GM20431 (cell line): ENCODE data around the gene PIGBOS1.

Experiments used
- in situ Hi-C: fragments of 300-500 bp; cut with MseI, MboI; formaldehyde crosslinking; loops from one replicate; pipeline ENCODE4 v1.15.0; 2020; ENCODE audit warnings: low sequenced_read_pairs; ENCODE audit not compliant: unreplicated experiment

PIGBOS1 gene, protein sequence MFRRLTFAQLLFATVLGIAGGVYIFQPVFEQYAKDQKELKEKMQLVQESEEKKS

DNA sequence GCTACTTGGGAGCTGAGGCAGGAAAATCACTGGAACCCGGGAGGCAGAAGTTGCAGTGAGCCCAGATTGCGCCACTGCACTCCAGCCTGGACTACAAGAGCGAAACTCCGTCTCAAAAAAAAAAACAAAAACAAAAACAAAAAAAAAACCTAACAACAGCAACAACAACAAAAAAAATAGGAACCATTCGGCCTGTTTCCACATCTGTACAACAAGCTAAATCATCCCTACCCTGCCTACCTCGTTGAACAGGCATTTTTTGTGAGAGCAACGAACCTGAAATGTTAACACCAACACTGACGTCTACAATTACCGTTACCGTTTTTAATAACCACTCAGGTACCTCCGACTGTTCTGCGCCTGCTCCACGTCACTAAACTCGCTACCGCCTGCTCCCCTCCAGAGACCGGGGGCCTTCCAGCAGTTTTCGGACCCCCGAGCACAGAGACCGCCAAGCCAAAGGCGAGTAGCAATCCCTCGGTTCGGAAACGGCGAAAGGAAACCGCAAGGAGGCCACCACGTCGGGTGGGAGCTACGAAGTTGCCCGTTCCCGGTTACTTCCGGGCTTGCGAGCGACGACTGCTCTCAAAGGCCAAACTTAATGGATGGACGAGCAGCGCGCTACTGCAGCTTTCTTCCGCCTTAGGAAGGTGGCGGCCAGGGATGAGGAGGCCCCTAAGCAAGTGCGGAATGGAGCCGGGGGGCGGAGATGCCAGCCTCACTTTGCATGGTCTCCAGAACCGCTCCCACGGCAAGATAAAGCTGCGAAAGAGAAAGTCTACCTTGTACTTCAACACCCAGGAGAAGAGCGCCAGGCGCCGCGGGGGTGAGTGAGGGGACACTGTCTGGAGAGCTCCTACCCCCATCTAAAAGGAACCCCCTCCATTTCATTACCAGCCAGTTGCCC, at the start of gene PIGBOS1, which contains the start of gene PIGB:
TSS of gene PIGBOS1 (minus strand) at position 536 of the 907 bp plus-strand sequence. CDS start 1,331 bp downstream, outside the sequence.
TSS of gene PIGB (plus strand) at position 635 of the 907 bp plus-strand sequence. CDS start at position 664, 29 bp downstream.
- in situ Hi-C loops, result no loop called here

DNA sequence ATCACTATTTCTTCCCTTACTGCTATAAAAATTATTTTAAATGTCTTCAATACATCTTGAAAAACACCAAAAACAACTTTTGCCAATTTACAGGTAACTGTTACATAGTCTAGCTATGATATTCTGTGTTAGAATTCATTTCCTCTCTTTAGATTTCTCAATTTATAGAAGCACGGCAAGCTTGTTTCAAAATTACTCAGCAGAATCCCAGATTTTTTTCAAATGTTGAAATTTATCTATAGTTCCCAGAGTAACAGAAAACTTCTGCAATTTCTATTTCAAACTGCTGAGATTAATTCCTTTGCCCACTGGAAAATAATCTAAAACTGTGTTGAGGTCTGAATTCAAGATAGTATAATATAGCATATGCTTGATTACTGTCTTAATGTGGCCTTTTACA, 48.1 kb upstream of the PIGBOS1 start:
- in situ Hi-C loops, result no loop called here

DNA sequence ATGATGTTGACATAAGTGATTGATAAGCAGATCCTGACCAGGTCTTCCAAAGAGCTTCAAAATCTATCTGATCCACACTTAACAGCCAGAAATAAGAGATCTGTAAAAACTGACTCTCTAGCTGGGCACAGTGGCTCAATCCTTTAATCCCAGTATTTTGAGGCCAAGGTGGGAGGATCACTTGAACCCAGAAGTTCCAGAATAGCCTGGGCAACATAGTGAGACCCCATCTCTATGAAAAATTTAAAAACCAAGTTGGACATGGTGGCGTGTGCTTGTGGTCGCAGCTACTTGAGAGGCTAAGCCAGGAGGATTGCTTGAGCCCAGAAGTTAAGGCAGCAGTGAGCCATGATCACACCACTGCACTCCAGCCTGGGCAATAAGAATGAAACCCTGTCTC, 43.7 kb upstream of the PIGBOS1 start:
- in situ Hi-C loops, result no loop called here

DNA sequence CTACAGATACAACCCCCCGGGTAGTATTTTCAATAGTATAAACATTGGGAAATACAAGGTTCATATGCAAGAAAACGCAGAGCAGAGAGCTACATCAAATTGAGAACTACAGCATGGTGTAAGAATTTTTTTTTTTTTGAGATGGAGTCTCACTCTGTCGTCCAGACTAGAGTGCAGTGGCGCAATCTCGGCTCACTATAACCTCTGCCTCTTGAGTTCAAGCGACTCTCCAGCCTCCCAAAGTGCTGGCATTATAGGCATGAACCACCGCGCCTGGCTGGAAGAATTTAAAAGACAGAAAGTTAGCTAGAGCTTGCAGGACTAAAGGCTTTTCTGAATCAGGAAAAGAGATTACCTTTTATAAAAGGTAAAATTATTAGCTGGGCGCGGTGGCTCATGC, 42.1 kb upstream of the PIGBOS1 start:
- in situ Hi-C loops, result no loop called here

DNA sequence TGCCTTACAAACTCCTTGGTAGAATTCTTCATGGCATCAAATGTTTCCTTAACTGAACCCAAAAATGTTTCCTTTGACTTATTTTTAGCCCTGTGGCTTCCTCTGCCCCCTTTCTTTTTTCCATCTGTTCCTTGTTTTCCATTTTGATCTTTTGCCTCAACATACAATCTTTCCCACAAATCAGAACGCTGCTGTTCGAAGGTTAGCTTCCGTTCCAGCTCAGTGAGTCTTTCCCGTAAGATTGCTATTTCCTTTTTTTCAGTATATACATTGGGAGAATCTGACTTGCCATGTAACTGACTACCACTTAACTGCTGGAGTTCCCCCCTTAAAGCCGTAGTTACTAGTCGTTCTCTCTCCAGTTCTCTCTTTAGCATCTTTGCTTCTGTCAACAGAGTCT, 41.3 kb upstream of the PIGBOS1 start:
- in situ Hi-C loops, result no loop called here

DNA sequence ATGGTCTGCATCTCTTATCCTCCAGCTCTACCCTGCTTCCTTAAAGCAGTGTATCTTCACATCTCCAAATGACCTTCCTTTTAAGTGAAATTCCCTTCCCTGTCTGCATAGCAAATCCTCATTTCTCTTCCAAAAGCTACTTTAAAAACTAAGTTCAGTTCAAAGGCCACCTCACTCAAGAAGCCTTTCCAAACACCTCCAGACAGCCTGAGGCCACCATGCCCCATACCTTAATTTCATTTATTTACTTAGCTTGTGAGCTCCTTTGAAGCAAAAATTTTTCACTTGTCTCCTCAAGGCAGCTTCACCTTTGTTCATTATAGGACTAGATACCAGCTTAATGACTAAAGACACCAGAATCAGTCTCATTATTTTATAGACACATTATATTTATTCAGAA, 39.5 kb upstream of the PIGBOS1 start:
- in situ Hi-C loops, result no loop called here

DNA sequence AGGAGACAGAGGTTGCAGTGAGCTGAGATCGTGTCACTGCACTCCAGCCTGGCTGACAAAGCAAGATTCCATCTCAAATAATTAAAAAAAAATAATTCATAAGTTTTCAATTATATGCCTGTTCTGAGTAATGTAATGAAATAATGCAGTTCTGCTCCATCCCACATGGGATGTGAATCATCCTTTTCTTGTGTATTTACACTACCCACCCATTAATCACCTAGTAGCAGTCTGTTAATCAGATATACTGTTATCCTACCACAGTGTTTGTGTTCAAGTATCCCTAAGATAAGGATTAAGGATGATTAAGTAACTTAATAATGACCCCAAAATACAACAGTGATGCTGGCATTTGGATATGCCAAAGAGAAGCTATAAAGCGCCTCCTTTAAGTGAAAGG, 38.9 kb upstream of the PIGBOS1 start:
- in situ Hi-C loops, result no loop called here

DNA sequence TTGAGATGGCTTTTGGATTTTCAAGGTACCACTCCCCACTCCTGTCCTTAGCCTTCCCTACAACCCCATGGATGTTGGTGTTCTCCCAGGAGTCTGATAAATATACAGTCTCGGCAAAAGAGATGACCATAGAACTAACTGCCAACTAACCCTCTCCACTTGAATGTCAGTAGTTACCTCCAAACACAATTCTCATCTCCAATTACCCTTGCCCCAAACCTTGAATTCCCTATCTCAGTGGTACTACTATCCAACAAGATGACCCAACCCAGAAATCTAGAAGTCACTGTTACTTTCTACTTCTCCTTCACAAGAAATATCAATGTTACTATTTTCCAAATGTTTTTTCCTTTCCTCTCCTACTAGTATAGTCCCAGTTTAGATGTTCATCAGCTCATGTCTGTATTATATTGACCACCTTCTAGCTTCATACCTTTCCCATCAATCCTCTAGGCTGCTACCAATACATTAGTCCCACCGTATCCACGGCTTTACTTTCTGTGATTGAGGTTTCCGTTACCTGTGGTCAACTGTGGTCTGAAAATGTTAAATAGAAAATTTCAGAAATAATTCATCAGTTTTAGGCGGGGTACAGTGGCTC, 38.2 kb upstream of the PIGBOS1 start:
- in situ Hi-C loops, result no loop called here

DNA sequence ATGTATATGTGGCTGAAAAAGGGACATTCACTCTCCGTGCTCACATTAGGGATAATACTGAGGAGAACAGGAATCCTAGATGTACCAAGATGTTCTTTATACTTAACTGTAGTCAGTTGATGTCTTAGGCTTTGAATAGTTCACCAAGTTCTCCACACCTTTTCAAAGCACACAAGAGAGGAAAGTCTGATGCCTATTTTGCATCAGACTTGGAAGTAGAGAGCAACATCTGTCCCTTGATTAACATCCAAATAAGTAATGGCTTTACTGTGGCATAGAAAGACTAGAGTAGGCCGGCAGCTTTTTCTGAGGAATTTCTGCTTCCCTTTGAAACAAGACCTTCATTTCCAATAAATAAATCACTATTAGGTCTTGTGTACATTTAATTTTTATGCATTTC, 34.1 kb upstream of the PIGBOS1 start:
- in situ Hi-C loops, result no loop called here

DNA sequence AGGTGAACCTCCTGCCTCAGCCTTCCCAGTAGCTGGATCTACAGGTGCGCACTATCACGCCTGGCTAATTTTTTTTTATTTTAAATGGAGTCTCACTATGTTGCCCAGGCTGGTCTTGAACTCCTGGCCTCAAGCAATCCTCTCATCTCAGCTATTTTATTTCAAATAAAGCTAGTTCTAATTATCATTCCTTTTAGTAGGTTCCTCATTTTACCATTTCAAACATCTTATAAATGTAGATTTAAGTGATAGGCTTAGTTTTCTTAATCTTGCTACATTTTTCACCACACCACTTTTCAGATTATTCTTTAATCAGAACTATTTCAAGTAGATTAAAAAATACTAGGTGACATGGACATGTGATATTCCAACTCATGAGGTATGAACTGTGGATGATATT, 30.4 kb upstream of the PIGBOS1 start:
- in situ Hi-C loops, result no loop called here

DNA sequence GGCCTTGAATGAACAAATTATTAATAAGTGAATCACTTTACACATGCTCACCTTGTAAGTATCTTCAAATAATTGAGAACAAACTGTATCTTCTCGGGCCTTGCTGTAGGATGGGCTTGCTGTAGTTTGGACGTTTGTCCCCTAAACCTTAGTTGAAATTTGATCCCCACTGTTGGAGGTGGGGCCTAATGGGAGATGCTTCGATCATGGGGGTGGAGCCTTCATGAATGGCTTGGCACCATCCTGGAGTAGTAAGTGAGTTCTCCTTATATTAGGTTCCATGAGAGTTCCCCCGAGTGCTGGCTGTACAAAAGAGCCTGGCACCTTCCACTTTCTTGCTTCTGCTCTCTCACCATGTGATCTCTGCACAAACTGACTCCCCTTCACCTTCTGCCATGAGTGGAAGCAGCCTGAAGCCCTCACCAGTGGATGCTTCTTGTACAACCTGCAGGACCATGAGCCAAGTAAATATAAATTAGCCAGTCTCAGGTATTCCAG, 29.4 kb upstream of the PIGBOS1 start:
- in situ Hi-C loops, result no loop called here

DNA sequence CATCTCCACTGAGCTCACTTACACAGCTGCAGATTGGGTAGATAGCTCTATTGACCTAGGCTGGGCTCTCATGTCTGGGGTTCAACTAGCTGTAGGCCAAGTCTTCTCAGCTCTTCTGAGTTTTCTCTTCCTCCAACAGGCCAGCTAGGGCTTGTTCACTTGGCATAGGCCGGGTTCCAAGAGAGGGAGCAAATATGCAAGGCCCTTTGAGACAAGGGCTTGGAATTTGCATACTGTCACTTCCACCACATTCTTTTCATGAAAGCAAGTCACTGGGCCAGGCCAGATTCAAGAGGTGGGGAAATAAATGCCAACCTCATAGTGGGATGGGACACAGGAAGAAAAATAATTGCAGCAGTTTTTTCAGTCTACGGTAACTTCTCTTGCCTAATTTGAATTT, 25.3 kb upstream of the PIGBOS1 start:
- in situ Hi-C loops, result no loop called here

DNA sequence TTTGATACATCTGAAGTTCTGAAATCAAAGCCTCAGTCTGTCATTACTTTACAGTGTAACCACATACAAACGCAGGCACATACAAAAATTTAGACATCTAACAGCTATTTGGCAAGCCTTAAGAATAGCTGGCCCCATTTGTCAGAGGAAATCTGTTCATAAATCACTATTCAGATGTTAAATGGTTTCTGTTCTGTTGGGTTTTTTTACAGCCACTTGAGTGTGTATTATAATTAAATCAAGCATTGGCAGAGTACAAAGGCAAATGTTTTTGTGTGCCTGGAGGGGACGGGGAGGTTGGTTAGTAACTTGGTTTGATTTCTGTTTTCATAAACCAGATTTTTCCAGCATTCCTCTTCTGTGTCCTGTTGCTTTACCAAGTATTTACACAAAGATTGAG, 24.2 kb upstream of the PIGBOS1 start:
- in situ Hi-C loops, result no loop called here

DNA sequence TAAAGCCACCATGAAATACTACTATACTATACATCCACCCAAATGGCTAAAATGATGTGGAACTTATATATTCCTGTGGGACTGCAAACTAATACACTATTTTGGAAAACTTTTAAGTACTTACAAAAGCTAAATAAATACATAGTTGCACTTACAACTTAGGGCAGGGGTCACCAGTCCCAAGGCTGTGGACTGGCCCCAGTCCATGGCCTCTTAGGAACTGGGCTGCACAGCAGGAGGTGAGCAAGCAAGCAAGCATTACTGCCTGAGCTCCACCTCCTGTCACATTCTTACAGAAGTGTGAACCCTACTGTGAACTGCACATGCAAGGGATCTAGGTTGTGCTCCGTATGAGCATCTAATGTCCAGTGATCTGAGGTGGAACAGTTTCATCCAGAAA, 18.2 kb upstream of the PIGBOS1 start:
- in situ Hi-C loops, result no loop called here

DNA sequence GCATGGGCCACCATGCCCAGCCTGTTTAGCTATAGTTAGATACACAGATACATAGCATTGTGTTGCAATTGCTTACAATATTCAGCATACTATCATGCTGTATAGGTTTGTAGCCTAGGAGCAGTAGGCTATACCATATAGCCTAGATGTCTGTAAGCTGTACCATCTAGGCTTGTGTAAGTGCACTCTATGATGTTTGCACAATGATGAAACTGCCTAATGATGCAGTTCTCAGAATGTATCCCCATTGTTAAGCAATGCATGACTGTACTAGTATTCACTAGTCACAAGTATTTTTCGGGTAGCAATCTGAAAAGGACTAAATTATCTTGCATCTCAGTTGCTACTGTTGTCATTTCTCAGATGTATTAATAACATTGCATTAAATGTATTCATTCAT, 16.1 kb upstream of the PIGBOS1 start:
- in situ Hi-C loops, result no loop called here

DNA sequence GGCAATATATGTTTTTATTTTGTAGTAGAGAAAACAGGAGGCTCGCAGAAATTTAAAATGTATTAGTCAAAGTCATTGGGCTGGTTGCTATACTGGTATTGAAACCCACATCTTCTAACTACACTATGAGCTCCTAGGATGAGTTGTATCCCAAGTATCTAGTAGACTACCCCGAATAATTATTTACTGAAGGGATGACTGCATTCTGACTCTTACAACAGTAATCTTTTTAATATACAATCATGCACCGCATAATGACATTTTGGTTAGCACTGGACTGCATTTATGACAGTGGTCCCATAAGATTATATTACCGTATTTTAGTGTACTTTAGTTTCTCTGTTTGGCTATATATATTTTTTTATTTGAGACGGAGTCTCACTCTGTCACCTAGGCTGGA, 15.4 kb upstream of the PIGBOS1 start:
- in situ Hi-C loops, result no loop called here

DNA sequence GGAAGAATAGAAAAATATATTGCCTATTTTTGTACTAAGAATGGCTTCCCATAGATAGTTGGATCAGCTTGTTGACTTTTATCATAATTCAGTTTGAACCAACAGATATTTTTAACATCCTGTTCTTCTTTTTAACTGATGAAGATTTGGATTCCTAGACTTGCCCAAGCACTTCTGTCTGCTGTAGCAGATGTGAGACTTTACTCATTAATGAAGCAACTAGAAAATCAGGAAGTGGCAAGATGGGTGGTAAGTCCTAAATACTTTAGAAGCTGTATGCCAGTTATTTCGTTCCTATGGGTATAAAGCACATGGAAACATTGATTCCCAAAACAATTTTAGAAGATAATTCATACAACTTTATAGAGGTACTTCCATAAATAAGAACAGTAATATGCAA, 8.5 kb upstream of the PIGBOS1 start:
- in situ Hi-C loops, result no loop called here

DNA sequence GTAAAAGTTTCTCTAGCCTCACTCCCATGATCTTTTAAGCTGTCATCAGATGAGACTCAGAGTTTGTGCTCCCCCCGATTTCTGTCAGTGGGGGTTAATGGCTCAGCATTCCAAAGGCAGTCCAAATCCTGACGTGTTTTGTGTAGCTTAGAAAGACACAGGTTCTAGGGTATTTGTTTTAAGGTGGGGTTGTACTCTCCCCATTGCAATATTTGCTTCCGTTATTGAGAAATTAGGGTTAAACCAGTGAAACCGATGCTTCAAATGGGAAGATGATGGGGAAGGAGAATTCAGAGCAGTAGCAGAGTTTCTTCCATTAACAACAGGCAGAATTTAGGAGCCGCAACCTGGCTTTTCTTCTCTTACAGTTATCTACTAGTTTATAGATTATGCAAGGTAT, 3.5 kb upstream of the PIGBOS1 start:
- in situ Hi-C loops, result no loop called here

DNA sequence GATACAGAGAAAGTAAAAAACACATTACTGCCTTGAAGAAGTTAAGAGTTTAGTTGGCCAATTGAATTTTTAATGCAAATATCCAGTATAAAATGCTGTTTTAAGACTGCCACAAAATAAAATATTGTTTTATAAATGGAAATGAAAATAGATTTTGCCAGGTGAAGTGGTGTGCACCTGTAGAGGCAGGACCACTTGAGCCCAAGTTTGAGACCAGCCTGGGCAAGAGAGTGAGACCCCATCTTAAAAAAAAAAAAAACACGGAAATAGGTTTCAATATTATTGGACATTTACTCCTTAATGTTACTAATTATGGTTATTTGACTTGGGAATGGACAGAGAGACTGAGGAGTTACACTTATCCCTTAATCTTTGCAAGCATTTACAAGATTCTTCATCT, 2.0 kb upstream of the PIGBOS1 start:
- in situ Hi-C loops, result no loop called here

DNA sequence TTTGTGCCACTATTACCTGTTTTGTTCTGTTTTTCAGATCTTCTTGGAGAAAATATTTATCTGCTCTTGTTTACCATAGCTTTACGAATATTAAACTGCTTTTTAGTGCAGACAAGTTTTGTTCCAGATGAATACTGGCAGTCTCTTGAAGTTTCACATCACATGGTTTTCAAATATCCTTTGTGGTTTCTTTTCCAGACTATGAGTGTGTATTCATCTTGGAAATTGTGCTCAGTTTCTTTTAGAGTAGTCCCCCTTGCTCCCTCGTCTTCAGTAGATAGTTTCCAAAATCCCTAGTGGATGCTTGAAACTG, 1.3 kb upstream of the PIGBOS1 start:
- in situ Hi-C loops, result no loop called here

DNA sequence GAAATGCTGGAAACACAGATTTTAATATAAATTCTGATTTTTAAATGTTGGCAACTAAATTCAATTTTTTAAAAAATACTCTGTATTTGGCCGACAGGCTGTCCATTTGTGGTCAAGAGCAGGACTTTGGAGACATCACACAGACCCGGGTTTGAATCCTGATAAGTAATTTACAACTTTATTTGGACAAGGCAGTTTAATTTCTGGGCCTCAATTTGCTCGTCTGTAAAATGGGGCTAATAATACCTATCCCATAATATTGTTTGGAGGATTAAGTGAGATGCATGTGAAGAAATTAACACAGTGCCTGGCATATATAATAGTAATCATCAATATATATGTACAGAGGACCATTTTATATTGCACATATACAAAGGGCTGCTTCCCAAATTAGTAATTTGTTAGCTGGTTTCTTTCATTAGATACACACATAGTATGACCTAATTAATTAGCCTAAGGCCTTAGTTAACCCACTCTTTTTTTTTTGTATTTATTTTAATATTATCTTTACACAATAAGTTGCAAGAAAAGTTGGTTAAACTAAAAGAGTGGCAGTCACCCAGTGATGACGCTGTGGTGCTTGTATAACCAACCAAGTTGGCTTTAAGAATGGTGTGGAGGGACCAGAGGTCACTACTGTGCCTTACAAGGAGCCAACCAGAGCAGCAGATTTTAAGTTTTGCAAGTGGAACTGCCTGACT, 764 bp upstream of the PIGBOS1 start:
- in situ Hi-C loops, result no loop called here
